HG02884 (cell line): ENCODE data around the gene CLEC6A.
"Not testable (repeated sequence)": the region's sequence is repeated elsewhere in the genome, so short reads cannot be mapped to it uniquely, and the experiment has no call there.

ENCODE experiments used
- ATAC-seq: cut with Tn5 transposase; IDR thresholded peaks from one replicate; pipeline ENCODE4 v1.9.1; 2021; ENCODE audit warnings: mild to moderate bottlenecking, moderate library complexity; ENCODE audit not compliant: unreplicated experiment

The CLEC6A gene

DNA sequence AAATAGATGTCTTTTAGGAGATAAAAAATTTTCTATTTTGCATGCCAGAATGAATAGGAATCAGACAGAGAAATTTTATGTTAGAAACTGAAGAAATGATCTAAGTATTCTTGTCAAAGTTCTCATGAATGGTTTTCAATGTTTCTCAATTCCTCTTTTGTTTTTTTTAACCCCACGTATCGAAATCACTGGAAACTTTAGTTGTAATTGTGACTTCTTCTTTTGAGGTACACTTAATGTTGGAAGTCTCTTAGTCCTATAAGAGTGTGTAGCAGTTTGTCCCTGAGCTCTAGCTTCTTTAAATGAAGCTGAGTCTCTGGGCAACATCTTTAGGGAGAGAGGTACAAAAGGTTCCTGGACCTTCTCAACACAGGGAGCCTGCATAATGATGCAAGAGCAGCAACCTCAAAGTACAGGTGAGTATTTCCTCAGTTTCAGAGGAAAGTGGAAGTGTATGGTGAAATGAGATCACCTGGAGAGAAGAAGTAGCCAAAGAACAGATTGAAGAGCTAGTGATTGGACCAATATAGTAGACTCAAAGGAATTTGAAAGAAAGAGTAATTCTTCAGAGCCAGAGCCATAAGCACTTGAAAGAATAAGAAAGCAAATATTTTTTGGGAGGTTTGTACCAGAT, at the start of gene CLEC6A:
Gene CLEC6A, plus strand, starts transcription at position 236 of the 634 bp plus-strand sequence. Its CDS starts 150 bp downstream, at position 386.
- no peak for ATAC-seq

DNA sequence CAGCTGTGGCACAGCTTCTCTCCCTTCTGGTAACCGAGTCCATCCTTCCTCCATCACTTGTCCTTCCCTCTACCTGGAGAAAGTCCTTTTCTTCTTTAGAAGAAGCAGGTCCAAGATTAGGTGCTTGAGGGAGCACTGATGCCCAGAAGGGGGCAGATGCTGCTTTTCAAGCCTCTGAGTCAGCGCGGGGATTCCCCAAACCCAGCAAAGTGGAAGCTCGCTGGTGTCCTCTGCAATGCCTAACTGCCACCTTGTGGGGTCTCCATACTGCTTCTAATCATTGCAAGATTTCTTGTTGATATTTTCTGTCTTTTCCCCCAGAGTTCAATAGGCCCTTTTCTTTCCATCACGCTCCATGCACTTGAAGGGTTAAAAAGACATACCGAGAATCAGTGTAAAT, 36.2 kb upstream of the CLEC6A start:
- ATAC-seq, result not testable (repeated sequence)

DNA sequence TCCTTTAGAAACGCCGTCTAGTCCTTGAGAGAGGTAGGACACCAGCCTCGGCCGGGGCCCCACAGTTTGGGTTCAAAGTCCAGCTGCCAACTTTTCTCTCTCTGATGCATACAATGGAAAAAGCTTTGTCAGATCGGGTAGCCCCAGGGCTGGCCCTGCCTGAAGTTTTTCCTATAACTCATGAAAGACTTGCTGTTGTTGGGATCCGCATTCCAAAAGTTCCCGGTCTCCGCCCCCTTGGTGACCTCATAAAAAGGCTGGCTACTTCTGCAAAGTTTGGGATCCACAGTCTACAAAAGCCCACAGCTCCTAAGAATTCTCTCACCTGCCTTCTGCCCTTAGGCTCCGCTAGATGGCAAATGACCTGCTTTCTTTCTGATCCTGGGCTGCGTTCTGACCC, 35.3 kb upstream of the CLEC6A start:
- ATAC-seq, result no peak

DNA sequence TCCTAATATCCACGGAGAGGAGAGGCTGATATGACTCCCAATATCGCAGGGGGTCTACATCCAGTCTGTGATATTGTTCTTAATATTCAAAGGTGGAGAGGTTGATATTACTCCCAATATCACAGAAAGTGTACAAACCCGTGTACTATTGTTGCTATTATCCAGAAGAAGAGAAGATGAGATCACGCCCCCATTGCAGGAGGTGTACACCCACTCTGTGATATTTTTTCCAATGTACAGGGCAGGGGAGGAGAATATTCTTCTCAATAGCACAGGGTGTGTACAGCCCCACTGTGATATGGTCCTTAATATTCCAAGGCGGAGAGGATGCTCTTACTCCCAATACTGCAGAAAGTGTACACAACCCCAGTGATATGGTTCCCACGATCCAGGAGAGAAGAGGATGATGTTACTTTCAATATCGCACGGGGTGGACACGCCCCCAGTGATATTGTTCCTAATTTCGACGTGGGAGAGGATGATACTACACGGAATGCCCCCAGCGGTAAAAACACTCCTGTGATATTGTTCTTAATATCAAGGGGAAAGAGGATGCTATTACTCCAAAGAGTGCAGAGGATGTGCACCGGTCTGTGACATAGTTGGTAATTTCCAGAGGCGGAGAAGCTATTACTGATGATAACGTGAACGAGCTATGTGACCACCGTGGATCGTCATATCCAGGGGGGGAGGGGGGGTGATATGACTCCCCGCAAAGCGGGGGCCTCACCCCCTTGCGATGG, 11.1 kb upstream of the CLEC6A start:
- ATAC-seq, result not testable (repeated sequence)

DNA sequence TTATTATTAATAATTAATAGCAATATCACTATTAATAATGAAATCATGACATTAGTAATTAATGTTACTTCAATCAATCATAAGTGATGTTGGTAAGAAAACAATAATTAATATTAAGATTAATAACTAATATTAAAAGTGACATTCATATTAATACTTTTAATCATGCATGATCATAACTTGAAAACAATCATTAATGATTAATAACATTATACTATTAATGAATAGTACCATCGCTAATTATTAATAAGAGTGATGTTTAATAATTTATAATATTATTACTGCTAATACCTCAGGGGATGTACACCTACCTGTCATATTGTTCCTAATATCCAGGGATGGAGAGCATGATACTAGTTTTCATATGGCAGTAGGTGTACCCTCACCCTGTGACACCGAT, 10.0 kb upstream of the CLEC6A start:
- ATAC-seq, result no peak

DNA sequence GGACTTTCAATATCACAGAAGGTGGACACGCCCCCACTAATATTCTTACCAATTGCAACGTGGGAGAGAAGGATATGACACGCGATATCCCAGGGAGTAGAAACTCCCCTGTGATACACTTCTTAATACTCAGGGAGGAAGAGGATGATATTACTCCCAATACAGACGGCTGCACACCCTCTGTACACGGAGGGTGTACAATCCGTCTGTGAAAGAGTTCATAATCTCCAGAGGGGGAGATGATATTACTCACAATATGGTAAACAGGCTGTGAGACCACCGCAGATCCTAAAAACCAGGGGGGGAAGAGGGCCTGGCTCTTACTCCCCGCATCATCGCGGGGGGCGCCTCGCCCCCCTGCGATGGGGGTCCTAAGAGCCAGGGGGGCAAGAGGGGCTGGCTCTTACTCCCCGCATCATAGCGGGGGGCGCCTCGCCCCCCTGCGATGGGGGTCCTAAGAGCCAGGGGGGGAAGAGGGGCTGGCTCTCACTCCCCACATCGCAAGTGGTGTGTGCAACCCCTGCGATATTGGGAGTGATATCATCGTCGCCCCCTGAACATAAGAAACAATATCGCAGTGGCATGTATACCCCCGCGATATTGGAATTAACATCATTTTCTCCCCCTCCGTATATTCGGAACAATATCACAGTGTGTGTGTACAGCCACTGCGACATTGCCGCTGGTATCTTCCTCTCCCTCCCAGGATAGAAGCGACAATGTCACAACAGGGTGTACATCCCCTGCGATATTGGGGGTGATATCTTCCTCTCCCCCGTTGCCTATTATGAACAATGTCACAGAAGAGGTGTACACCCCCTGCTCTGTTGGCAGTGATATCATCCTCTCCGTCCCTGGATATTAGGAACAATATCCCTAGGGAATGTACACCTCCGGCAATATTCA, 8.9 kb upstream of the CLEC6A start:
- no peak for ATAC-seq

DNA sequence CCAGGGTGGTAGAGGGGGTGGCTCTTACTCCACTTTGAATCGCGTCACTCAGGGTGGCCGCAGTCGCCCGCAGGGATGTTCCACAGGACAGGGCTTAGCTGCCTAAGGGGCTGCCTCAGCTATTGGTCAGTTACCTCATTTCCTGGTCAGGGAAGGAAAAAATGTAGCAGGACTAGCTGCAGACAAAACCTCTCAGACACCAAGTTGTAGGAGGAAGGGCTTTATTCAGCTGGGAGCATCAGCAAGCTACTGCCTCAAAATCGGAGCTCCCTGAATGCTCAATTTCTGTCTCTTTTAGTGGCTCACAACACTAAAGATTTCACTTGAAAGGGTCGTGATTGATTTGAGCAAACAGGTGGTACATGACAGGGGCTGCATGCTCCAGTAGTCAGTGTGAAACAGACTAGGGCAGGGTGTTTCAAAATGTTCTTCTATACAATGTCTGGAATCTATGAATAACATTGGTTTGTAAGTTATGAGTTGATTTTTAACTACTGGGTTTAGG, 6.4 kb upstream of the CLEC6A start:
- no peak for ATAC-seq

DNA sequence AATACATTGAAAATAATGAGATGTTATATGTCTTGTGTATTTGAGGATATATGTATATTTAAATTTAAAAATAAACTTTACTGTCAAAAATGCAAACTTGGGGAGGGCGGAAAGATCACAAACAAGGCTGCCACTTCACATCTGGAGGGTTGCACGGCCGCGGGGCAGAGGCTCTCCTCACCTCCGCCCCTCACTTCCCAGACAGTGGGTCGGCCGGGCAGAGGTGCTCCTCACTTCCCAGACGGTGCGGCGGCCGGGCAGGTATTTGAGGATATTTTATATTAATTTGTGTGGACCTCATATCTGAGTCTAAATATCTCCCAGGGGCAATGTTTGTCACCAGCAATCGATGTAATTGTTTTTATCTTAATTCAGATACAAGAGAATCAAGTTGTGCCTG, 3.7 kb upstream of the CLEC6A start:
- no peak for ATAC-seq

DNA sequence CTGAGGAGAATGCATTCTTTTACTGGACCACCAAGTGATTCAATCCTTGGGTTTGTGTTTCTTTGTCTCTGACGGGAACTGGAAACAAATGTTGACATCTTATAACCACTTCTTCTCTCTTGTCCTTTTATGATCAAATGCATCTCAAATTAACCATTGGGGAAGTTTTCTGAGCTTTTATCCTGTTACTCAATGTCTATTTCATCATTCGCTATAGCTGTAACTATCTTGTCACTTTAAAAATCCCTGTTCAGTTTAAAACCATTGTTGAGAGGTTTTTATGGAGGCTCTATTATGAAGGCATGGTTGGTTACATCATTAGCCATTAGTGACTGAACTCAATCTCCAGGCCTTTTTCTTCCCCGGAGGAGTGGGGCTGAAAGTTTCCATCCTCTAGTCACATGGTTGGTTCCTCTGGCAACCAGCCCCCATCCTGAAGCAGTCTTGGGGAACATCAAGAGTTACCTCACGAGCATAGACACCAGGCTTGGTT, 2.7 kb upstream of the CLEC6A start:
- no peak for ATAC-seq

DNA sequence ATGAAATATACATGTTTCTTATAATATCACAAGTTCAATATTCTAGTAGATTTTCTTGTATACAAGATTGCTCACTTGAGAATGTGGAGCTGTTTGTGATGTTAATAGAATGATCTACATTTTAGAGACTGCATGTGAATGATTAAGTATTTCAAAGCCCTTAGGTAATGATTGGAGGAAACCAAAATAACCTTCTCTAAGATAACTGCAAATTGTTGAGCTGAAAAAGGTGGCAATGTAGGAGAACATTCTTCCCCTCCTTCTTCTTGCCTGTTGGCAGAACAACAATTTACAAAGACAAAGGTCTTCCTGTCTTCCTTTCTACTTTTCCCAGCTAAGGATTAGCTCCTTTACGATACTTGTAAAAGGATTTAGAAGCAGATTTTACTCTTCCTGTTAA, 2.0 kb upstream of the CLEC6A start:
- no peak for ATAC-seq

DNA sequence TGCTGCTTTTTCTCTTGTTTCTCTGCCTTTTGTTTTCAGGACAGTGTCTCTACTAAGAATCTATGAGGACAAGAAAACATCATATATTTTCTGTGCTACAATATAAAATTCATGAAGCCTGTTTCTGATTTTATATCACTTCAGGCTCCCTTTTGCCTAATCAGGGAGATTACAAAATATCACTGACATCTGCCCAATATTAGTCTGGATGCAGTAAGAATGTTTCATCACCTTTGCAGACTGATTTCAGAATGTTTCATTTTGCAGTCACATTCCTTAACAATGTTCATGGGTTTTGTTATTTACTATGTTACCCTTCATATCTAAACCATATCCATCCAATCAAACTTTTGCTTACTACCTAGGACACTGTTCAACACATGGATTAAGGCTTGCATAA, 491 bp upstream of the CLEC6A start:
- no peak for ATAC-seq

DNA sequence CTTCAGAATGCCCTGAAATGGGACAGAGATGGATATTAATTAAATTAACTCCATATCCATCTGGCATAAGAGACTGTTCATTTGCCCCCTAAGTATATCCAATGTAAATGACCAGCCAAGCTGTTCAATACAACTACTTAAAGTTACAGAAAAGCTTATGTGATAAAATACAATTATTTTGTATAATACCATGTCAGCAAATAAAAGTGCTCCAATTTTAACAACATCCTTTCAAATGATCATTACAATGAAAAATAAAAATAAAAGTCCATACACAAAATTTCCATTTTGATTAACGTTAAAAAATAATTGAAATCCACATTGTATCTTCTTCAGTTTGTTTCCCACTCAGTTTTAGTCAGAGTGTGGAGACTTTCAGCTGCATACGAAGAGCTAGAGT, 5.7 kb downstream of the CLEC6A start:
- no peak for ATAC-seq

DNA sequence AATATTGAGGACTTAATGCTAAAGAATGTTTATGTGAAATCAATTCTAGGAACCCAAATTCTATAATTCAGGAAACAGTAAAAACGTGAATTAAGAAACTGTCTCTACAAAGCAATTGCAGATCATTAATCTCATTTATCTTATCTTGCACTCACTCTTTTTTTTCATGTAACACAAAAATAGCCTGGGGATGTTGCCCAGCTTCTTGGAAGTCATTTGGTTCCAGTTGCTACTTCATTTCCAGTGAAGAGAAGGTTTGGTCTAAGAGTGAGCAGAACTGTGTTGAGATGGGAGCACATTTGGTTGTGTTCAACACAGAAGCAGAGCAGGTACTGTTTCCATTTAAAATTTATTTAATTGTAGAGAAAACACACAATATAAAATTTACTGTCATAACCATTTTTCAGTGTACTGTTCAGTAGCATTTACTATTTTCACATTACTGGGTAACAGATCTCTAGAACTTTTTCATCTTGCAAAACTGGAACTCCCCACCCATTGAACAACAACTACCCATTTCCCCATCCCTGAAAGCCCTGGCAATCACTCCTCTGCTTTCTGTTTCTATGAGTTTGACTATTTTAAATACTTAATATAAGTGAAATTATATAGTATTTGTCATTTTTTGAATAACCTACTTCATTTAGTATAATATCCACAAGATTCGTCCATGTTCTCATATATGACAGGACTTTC, 9.7 kb downstream of the CLEC6A start:
- no peak for ATAC-seq

DNA sequence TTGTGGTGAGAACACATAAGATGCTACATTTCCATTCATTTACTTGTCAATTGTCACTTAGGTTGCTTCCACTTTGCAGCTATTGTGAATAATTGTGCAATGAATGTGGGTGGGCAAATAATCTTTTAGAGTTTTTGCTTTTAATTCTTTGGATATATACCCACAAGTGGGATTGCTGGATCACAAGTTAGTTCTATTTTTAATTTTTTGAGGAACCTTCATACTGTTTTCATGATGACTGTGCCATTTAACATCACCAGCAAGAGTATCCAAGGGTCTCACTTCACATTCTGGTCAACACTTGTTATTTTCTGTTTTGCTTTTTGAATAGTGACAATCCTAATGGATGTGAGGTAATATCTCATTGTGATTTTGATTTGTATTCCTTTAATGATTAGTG, 10.5 kb downstream of the CLEC6A start:
- no peak for ATAC-seq

DNA sequence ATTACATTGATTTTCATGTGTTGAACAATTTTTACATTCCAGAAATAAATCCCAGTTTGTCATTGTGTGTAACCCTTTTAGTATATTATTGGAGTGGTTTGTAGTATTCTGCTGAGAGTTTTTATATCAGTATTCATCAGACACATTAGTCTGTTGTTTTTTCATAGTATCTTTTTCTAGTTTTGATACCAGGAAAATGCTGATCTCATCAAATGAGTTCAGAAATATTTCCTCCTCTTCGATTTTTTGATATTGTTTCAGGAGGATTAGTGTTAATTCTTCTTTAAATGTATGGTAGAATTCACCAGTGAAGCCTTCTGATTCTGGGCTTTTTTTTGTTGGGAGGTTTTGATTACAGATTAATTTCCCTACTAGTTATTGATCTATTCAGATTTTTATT, 15.3 kb downstream of the CLEC6A start:
- ATAC-seq, result no peak

DNA sequence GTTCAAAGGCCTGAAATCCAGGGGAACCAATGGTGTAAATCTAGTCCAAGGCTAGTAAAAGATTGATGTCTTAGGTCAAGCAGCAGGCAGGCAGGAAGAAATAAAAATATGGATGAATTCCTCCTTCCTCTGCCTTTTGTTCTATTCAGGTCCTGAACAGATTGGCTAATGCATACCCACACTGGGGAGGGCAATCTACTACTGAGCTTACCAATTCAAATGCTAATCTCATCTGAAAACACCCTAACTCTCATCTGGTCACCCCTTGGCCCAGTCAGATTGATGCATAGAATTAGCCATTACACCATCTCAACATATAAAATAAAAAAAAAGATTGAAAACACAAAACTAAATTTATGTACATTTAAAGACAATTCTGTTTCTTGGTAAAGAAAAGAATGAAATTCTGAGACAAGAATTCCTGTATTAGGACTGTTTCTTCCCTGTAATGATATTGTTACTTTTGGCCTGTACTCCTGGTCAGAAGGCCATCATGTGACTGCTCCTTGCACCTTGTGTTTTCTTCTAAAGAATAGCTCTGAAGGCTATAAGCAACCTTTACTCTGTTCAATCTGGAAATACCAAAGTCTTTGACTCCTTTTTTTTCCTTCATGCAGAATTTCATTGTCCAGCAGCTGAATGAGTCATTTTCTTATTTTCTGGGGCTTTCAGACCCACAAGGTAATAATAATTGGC, 19.9 kb downstream of the CLEC6A start:
- ATAC-seq, result no peak

DNA sequence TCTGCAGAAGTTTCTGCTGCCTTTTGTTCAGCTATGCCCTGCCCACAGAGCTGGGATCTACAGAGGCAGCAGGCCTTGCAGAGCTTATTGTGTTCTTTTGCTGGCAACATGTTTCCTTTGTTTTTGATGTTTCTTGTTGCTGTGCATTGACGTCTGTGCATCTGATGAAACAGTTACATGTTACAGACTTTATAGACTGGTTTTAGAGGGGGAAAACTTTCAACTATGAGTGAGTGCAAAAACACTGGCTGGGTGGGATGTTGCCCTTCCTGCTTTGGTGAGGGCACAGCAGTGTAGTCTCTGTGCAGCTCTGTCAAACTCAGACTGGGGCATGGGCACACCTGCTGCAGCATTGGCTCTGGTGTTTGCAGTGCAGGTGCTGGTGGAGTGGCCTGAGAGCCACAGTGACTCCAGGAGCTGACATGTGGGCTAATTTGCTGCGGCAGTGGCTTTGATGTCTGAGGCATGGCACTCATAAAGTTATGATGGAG, 26.9 kb downstream of the CLEC6A start:
- ATAC-seq, result no peak

DNA sequence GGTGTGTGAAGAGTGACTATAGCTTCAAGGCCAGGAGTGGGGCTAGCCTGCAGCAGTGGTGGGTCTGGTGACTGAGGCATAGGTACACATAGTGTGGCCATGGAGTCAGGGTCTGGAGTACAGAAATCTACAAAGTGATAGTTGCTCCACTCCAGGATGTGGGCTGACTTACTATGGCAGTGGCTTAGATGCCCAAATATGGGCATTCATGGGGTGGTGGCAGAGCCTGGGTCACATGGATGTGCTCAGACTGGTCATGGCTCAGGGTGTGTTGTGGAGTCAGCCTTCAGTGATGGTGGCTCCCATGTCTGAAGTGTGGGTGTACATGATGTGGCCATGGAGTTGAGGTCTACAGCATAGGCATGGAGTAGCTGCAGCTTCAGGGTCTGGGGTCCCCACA, 27.3 kb downstream of the CLEC6A start:
- no peak for ATAC-seq

DNA sequence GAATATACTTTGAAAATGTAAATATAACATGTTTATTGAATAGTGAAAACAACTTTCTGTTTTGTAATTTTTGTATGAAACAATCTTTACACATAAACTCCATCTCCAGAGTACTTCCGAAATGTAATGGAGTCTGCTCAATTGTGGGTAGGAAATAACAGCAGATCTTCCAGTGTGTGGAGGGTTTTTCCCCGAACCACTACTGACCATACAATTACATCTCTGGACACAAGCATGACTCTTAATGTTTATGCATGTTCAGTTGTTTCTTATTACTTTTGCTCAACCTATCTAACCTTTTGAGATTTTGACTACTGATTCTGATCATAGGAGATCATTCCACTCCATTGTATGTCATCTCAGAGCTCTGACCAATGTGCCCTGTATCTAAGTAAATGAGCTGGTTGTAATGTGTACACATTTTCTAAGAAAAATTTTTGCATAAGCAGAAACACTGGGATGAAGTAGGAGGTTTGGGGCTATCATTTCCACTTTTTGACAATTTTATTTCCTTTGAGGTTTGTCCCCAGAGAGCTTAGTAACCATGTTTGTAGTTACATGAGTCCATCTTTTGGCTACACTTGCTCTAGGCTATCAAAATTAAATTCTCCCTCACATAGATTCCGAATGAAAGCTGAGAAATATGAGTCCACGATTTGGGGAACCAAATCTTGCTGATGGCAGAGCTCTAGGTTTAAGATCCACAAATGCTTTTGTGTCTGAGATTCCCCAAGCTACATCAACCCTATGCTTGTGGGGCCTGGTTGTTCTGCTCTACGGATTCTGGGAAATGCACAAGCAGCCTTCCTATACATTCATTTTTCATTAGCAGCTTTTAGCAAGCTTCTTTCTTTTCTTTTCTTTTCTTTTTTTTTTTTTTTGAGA, 36.1 kb downstream of the CLEC6A start:
- no peak for ATAC-seq
